ENCODE results near the gene SP140.

Gene SP140

DNA sequence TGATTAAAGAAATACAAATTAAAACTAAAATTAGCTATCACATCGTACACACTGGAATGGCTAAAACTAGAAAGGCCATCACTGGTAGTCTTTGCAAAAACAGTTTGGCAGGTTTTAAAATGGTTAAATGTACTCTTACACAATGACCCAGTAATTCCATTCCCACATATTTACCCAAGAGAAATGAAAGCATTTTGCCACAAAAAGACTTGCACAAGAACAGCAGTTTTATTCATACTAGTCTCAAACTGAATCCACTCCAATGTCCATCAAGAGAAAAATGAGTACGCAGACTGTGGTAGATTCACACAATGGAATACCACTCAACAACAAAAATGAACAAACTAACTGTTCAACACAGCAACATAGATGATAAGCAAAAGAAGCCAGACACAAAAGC lies 130.5 kb downstream of the SP140 start:
- H3K27ac ChIP-seq: no peak overlapping the region
- DNase-seq (ENCODE audit: low read depth, low spot score): no peak

DNA sequence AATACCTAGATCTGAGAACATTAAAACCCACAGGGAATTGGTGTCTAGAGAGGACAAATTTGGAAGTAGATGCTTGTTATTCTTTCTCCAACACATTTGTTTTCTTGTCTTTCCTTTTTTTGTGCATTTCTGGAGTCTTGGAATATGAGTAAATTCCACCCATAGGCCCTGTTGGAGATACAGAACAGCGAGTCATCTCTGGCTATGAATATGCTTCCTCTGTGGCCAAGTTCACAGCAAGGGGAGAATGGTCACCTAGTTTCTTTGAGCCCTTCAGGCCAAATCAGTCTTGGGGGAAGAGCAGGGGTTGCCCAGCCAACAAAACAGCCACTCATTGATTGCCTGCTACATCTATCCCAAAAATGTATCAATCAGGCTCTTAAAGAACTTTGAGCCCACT lies 132.8 kb downstream of the SP140 start:
- H3K27ac ChIP-seq: no peak overlapping the region
- no peak for DNase-seq (ENCODE audit: low read depth, low spot score)

DNA sequence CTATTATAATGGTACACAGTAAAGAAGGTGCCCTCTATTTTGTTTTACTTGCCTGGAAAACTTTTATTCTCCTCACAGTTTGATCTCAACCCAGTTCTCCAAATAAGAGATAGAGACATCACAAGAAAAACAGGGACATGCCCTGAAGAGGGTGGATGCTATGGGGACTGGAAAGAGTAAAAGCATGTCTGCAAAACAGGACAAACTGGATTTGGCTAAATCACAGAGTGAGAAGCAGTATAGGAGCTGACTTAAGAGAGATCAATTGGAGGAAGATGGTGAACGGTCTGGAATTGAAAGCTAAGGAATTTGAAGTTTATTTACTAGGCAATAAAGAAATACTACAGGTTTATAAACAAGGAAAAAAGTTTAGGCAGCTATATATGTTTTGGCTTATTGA lies 134.5 kb downstream of the SP140 start:
- no peak for DNase-seq (ENCODE audit: low read depth, low spot score)
- H3K27ac ChIP-seq: no peak overlapping the region

DNA sequence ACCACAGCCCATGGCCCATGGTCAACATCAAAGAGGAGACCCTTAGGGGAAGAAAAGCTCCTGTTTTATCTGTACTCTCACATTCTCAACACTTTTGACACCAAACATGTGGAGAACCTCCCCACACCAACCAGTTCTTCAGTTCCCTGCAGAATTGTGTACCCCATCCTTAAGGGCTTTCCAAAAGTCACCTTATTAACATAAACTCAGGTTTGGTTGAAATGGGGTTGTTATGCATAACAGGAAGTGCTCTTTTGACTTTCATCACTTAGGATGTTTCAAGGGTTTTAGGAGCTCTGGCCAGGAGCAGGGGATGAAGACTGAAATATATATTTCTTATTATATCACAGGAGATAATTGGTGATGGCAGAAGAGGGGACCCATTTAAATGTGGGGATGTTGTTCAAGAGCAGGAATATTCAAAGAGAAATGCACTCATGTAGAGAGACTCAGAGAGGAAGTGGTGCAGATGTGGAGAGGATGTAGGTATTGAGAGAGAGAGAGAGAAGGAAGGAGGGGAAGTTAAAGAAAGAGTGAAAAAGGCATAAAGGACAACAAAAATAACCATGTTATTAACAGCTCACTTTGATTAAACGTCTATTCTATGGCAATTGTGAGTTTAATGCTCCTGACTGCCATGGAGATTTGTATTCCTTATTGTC lies 136.6 kb downstream of the SP140 start:
- H3K27ac ChIP-seq: no peak overlapping the region
- DNase-seq (ENCODE audit: low read depth, low spot score): no peak

Measured in epithelial cell of prostate (primary cell).